Activated B cell treated with CpG ODN at 0.5 μM for 24 hours (primary cell): Measurements from ENCODE around the gene MRPS12. TPM values are rescaled to one million over a fixed set of nuclear protein-coding genes. Genes with fewer than 3 reads are reported as not detected.

ENCODE experiments used
- ATAC-seq: fragments of 200-7000 bp; cut with Tn5 transposase; one replicate; pipeline ENCODE4 v1.10.0; 2021; ENCODE audit warnings: low read depth, mild to moderate bottlenecking, moderate library complexity
- CTCF ChIA-PET: fragments of 350-600 bp; sonication (Branson Sonifier 250); formaldehyde crosslinking; loops from one replicate; lab custom pipeline; 2021; ENCODE audit warnings: antibody characterized with exemption; lab: Charles Lee
- POLR2A ChIA-PET: fragments of 350-600 bp; sonication (Branson Sonifier 250); formaldehyde crosslinking; loops from one replicate; lab custom pipeline; 2021; ENCODE audit warnings: antibody characterized with exemption; lab: Charles Lee
- DNase-seq: peaks from one replicate; pipeline ENCODE4 v3.0.0; 2022
- H3K27ac Mint-ChIP-seq: one replicate; pipeline ENCODE4 v1.8.0; 2020; ENCODE audit warnings: mixed read lengths
- H3K27me3 Mint-ChIP-seq: one replicate; pipeline ENCODE4 v1.8.0; 2021; ENCODE audit warnings: mixed read lengths
- H3K36me3 Mint-ChIP-seq: one replicate; pipeline ENCODE4 v1.8.0; 2021; ENCODE audit warnings: low read depth, mixed read lengths
- H3K4me1 Mint-ChIP-seq: one replicate; pipeline ENCODE4 v1.8.0; 2021; ENCODE audit warnings: mixed read lengths
- H3K4me3 Mint-ChIP-seq: one replicate; pipeline ENCODE4 v1.8.0; 2020; ENCODE audit warnings: mild to moderate bottlenecking, mixed read lengths
- H3K9me3 Mint-ChIP-seq: one replicate; pipeline ENCODE4 v1.8.0; 2020; ENCODE audit warnings: mixed read lengths
- CTCF ChIP-seq: fragments of 200-600 bp; IDR thresholded peaks from one replicate; pipeline ENCODE4 v1.8.0; 2022; ENCODE audit warnings: antibody characterized with exemption, mild to moderate bottlenecking
- intact Hi-C: fragments of 100-400 bp; cut with micrococcal nuclease; formaldehyde crosslinking; loops from one replicate; pipeline ENCODE4 v1.15.1; 2024
- total RNA-seq: library from RNA; stranded (reverse); gene quantifications from 2 replicates; pipeline ENCODE4 v1.2.3, GENCODE V29; 2022

The MRPS12 gene
- total RNA-seq, 1 donor from 2014 or later: 51.6 TPM

DNA sequence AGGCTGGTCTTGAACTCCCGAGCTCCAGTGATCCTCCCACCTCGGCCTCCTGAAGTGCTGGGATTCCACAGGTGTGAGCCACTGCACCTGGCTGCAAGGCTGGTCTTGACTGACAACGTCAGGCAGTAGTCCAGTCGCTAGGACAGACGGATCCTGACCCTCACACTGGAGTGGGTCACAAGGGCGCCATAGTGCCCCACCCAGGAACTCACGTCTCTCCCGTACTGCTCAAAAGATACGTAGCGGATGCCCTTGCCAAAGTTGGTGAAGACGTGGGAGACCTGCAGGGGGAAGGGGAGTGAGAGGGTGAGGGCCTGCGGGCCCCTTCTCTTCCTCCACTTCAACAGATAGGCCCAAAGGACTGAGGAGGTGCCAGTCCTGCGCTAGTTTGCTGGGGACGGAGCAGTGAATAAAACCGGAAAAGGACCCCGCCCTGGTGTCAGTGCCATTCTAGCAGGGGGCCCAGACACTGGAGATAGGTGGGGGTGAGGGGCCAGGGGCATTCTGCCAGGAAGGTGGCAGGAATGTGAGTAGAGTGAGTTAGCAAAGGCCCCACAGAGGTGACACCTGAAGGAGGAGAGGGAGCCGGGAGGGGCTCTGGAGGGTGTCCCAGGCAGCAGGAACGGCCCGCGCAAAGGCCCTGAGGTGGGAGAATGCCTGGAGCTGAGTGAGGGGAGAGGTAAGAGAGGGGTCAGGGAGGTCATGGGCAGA, 11.9 kb downstream of the MRPS12 start:
- no peaks in the 10 kb centered on the region for H3K36me3 Mint-ChIP-seq
- POLR2A ChIA-PET: no interaction called here
- peaks cover 5% of the 10 kb centered on the region for H3K27me3 Mint-ChIP-seq
- CTCF ChIA-PET: no interaction called here
- no peak overlapping the region for H3K4me3 Mint-ChIP-seq
- no peak overlapping the region for H3K27ac Mint-ChIP-seq
- no peak for DNase-seq
- no peaks in the 10 kb centered on the region for H3K9me3 Mint-ChIP-seq
- H3K4me1 Mint-ChIP-seq: no peaks in the 10 kb centered on the region
- TF ChIP-seq CTCF: no peak
- intact Hi-C loops: no loop called here
- ATAC-seq: no peak

GRCh38 chr19:38944981-38945506, 14.3 kb downstream of the MRPS12 start:
- peaks cover 6% of the 10 kb centered on the region for H3K4me1 Mint-ChIP-seq
- CTCF ChIA-PET: no interaction called here
- TF ChIP-seq CTCF: no peak
- DNase-seq (no peak), ATAC-seq (no peak)
- POLR2A ChIA-PET: no interaction called here
- intact Hi-C loops: no loop called here
- H3K4me3 Mint-ChIP-seq: no peak overlapping the region
- H3K9me3 Mint-ChIP-seq: no peaks in the 10 kb centered on the region
- no peaks in the 10 kb centered on the region for H3K36me3 Mint-ChIP-seq
- no peak overlapping the region for H3K27ac Mint-ChIP-seq
- H3K27me3 Mint-ChIP-seq: peaks cover 17% of the 10 kb centered on the region

GRCh38 chr19:38945562-38946228, 15.0 kb downstream of the MRPS12 start:
- DNase-seq (no peak), ATAC-seq (no peak)
- ChIA-PET POLR2A (no interaction called here), CTCF (no interaction called here)
- Mint-ChIP-seq H3K4me3 (no peak overlapping the region), H3K27ac (no peak overlapping the region), H3K9me3 (no peaks in the 10 kb centered on the region), H3K4me1 (peaks cover 10% of the 10 kb centered on the region), H3K36me3 (no peaks in the 10 kb centered on the region), H3K27me3 (peaks cover 20% of the 10 kb centered on the region)
- no peak for TF ChIP-seq CTCF
- intact Hi-C loops: no loop called here

DNA sequence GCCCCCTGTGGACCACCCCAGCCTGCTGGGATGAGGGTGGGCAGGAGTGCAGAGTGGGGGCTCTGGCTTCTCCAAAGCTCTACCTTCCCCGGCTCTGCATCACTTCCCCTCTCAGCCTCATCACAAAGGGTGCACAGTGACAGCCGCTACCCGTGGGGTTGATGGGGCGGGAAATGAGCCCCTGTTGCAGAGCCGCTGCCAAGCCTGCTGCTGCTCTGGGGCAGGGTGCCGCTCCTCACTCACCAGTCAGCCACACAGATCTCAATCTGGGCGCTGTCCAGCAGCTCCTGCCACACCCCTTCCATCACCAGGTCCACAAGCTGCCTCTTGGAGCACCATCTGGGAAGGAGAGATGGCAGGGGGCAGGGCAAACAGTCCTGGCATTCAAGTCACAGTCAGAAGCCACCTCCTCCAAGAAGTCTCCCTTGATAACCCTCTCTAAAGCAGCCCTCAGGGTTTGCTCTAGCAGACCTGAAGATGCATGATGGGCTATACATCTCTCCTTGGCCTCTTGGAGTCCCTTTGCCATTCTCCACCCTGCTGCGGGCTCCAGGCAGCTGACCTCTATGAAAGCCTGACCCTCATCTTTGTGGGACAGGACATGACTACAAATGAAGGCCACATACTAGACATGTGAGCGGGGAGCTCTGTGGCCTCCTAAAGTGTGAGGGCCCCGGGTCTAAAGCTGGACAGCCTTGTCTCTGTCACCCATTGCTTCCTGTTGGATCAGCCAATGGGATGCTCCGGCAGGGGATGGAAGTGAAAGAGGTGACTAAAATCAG, 15.7 kb downstream of the MRPS12 start:
- Mint-ChIP-seq H3K27ac (no peak overlapping the region), H3K4me1 (peaks cover 10% of the 10 kb centered on the region), H3K36me3 (no peaks in the 10 kb centered on the region), H3K4me3 (no peak overlapping the region), H3K9me3 (no peaks in the 10 kb centered on the region), H3K27me3 (peaks cover 20% of the 10 kb centered on the region)
- TF ChIP-seq CTCF: no peak
- intact Hi-C loops: no loop called here
- ATAC-seq: no peak
- DNase-seq: no peak
- CTCF ChIA-PET: no interaction called here
- POLR2A ChIA-PET: no interaction called here
